SW 1271 (cell line): ENCODE measurements around the gene HBS1L.

Experiments used
- DNase-seq, 2 experiments: peaks; one replicate each; lab custom pipeline; 2025; lab: John Stamatoyannopoulos, UW

HBS1L gene

DNA sequence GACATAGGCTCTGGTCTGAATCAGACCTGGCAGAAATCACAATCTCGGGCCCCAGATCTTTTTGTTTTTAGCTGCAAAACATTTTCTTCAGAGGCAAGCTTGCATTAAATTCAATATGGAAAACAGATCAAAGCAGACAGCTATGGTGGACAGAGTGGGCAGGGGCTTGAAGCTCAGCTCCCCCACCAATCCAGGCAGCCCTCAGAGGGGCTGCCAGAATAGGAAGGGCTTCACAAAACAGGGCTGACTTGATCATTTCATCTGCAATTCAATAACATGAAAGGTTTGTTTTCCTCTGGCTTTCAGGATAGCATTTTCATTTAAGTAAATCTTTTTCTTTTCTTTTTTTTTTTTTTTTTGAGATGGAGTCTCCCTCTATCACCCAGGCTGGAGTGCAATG lies 55.5 kb downstream of the HBS1L start:
- DNase-seq, result no peak

DNA sequence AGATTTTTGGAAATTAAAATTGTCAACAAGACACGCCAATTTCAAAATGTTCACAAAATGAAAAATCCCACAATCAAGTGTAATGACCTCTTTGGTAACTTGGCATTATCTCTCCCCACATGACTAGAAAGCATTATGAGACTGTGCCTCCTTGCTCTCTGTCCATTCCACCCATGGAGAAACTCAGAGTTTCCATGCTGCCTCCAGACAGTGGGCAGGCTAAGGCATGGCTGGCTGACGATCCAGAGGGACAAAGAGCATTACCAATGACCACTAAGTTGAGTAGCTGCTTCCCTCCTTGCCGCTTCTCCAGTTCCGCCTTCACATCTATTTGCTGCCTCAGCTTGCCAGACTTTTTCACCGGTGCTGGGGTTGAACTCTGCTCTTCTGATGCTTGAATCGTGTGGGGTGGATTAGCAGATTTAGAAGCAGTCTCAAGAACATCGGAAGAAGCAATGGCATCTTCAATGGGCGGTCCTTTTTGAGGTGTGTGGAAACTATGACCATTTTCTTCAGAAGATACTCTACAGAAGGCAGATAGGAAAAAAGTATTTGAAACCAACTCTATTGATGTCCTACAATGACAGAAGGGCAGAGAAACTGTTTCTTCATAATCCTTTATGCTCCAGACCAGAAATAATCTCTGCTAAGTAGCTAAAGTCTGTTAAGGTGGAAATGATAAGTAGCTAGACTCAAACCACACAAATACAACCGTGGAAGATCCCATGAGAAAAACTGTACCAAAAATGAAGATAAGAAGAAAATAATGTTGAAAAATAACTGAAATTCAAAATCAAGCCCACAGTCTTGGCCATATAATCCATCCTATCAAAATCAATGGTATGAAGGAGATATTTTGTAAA lies 57.3 kb downstream of the HBS1L start:
- no peak for DNase-seq

DNA sequence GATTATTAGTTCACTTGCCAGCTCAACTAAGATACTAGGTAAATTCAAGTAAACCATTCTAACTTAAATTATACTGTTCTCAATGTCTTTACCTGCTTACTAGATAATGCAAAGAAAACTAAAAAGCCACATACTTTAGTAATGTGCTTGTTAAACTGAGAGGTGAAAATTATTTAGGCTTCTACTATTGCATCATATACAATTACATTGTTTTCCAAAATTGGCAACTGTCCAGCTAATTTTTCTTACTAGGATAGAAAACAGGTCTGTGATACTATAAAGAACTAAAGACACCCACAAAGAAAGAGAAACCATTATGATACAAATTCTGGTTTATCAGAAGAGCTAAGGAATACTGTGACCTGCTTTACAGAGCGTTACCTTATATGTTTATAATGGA lies 59.1 kb downstream of the HBS1L start:
- DNase-seq, result no peak

DNA sequence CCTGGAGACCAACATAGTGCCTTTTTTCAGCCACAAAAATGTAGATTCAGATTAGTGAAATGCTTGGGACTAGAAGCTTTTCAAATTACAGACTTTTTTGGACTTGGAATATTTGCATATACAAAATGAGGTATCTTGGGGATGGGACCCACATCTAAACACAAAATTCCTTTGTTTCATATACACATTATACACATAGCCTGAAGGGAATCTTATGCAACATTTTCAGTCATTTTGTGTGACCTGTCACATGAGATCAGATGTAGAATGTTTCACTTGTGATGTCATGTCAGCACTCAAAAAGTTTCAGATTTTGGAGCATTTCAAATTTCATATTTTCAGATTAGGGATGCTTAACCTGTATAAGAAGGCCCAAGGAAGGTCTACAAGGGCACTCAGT lies 60.2 kb downstream of the HBS1L start:
- no peak for DNase-seq

DNA sequence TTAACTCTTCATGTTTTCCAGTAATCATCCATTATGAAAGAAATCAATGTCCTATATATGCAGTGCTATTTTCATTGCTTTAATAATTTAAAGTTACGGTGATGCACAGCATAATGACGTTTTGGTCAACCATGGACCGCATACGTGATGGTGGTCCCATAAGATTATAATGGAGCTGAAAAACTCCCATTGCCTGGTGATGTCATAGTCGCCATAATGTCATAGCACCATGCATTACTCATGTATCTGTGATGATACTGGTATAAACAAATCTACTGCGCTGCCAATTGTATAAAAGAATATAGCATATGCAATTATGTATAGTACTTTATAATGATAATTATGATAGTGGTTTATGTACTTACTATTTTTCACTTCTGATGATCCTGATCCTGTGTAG lies 62.5 kb downstream of the HBS1L start:
- DNase-seq, result no peak

DNA sequence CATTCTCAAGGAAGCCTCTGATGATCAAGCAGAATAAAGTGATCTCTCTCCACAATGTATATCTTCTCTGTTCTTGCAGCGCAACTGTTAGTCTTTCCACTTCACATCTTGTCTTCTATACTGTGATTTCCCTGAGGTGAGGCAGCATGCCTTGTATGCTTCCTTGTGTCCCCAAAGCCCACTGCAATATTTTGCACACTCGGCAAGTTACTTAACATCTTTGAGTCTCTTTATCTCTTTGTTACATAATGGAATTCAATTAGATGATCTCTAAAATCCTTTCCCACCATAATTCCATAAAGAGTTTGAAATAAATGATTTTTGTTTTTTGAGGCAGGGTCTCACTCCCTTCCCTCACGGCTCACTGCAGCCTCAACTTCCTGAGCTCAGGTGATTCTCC lies 64.4 kb downstream of the HBS1L start:
- no peak for DNase-seq

DNA sequence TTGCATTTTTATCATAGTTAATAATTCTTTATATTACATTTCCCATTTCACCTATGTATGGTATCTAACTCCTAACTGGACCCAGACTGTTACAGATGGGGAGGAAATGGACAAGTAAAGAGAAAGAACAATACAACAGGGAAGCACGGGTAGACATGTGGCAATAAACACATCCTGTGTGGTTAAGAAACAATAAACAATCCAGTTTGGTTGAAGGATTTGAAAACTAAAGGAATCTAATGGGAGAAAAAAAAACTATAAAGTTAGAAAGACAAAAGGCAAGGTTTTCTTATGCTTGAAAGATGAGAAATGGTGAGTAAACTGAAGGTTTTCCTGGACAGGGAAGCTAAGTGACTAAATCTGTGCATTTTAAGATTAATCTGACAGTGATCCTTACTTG lies 69.8 kb downstream of the HBS1L start:
- no peak for DNase-seq

DNA sequence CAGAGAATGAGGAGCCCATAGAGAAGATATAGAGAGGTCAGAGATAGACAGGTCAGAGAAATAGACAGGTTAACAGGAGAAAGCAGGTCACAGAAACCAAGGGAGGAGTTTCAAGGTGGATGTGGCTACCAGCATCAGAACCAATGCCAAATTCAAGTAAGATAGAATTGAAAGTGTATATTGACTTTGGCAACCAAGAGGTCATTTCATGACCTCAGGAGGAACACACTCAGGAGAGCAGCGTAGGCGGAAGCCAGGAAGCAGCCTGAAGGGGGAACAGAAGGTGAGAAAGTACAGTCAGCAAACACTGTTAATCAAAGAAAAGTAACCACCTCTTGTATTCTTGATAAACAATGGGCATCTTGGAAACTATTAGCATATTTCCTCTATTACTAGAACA lies 70.8 kb downstream of the HBS1L start:
- DNase-seq, result no peak

DNA sequence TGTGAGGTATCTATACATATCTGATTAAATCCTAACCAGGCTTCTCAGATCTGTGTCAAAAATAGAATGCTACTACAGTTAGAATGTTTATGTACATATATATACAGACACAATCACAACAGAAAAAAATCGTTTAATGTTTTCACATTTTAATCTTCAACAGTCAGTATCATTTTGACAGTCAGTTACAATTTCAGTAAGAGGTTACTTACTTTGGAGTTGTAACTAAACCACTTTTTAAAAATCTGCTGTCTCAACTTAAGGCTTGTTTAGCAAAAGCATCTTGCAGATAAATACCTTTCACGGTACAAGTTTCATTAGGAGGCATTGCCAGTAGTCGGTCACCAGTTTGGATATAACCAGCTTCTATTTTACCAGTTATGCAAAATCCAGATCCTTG lies 72.5 kb downstream of the HBS1L start:
- no peak for DNase-seq

DNA sequence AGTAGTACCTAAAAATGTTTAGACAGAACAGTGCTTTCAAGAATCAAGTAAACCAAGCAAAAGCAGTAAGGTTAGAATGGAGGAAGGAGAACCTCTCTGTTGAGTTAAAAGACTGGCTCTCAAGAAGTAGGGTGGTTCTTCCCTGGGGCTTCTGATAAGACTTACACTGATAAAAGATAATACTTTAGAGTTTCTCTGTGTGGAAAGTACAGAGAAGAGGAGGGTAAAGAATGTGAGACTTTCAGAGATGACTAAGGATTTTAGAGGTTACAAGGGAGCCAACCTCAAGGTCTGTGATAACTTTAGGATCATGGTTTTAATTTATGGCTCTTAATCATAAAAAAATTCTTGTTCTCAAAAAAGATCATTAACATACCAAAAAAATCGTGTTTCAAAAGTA lies 73.8 kb downstream of the HBS1L start:
- no peak for DNase-seq

DNA sequence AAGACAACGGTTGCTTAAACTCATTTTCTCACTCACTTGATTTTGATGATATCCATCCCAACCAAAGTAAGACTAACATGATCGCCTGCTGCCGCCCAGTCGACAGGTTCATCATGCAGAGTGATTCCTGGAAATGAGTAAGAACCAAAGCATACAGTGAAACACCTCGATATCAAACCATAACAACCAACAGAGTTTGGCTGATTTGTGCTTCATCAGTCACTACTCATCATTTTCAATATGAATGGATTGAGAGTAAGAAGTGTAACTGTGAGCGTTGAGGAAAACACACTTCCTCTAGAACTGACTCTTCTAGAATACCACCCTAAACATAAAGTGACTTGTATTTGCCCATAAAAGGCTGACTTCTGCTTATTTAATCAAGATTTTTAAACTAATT lies 75.5 kb downstream of the HBS1L start:
- no peak for DNase-seq

DNA sequence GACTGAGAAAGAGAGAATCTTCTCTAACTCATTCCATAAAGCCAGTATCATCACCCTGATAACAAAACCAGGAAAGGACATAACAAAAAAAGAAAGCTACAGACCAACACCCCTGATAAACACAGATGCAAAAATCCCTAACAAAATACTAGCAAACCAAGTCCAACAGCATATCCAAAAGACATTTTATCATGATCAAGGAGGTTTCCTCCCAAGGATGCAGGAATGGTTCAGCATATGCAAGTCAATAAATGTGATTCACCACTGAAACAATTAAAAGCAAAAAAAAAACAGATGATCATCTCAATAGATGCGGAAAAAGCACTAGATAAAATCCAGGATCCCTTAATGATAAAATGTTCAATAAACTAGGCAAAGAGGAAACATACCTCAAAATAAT lies 80.3 kb downstream of the HBS1L start:
- no peak for DNase-seq

DNA sequence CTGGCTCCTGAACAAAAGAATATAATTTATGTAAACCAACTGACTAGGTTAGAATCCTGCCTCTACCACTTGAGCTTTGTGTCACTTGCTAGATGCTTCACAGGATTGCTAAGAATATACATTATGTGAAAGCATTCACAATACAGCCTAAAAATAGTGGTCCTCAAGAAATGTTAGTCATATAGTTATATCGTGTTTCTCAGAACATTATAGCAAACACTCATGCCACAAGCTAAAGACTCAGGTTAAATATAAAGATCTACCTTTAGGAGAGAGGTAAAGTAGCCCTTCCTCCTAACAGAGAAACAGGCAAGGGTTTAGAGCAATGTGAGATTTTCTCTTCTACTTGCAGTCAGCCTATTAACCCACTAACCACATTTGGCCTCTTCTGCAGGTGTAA lies 86.9 kb downstream of the HBS1L start:
- DNase-seq, result no peak

DNA sequence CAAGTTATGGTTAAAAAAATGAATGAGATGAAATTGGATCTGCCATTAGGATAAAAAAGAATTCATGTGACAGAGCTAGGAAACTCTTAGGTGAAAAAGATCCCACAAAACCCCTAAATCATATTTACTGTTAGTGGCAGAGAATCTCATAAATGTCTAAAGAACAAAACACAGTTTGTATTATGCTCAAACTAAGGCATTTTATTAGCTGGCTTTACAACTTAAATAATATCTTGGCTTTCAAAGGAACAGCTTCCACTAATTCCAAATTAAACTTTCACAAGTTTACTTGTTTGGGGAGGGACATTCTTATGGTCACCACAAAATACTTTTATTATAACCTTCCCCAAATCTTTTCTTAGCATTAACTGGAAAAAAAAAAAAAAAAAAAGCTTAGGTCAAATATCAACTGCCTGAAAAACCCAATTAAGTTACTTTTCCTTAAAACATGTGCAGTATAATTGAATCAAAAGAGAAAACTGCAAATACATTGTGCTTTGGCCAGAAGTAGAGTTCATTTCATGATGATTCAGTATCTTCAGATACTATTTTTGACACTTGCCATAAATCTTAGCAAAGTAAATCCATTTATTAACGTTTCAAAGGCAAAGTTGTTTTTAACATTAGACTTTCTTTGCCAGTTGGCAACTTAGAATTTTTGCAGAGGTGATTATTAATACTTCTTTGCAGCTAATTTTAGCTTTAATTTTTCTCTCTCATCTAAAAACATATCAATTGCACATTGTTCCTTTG lies 90.0 kb downstream of the HBS1L start:
- no peak for DNase-seq

DNA sequence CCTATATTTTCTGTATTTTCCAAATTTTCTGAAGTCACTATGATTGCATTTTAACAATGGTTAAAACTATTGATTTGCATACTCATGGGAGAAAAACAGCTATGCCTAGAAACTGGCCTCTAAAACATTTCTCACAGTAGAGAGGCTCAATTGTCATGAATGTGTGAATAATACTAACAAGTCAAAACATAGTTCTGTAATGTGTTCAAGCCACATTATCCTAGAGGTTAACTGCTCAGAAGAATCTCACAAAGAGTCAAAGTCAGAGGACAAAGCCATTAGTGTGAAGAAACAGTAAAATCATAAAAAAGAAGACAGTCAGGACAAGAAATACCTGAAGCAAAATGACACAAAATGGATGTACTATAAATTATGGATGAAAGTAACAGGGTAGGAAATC lies 92.2 kb downstream of the HBS1L start:
- DNase-seq, result no peak

DNA sequence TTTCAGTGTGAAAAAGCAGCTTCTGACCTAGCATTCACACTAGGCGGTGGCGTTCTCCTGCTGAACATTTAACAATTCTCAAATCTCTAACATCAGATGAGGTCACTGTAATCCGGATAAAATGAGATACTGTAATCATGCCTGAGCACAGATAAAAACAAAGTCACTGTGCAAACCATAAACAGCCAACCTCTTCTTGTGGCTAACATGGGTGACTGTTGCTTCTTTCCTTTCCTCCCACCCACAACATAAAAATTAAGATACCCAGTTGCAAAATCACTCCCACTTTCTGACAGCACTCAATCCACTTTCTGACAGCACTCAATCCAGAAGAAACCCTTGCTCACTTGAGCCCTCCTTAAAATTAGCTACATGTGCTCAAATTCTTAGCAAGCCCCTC lies 93.3 kb downstream of the HBS1L start:
- no peak for DNase-seq

DNA sequence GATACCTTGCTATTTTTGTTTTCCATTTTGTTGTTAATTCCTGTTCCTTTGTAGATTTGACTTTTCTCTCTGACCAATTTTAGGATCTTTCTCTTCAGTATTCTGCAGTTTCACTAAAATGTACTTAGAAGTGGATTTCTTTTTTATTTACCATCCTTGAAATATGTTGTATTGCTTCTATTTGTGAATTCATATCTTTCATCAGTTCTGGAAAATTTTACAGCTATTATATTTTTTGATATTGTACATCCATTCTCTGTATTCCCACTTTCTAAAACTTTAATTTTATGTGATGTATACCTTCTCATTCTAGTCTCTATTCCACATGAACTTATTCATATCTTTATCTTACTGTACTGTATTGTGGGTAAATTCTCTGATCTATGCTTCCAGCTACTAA lies 95.0 kb downstream of the HBS1L start:
- DNase-seq, result no peak

DNA sequence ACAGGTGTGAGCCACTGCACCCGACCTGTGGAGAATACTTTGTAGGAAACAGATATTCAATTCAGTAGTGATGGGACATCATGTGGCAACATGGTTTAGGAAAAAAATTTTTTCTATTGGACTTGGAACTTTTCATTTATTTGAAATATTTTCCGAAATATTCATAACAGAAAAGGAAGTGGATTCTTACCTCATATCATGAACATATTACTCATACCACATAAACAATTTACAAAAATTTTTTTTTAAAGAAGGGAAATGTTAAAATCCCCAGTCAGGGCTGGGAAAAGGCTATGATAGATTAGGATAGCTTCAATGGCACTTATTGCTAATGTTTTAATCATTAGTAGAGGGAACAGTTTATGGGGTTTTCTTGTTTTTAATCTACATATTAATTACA lies 97.9 kb downstream of the HBS1L start:
- no peak for DNase-seq

DNA sequence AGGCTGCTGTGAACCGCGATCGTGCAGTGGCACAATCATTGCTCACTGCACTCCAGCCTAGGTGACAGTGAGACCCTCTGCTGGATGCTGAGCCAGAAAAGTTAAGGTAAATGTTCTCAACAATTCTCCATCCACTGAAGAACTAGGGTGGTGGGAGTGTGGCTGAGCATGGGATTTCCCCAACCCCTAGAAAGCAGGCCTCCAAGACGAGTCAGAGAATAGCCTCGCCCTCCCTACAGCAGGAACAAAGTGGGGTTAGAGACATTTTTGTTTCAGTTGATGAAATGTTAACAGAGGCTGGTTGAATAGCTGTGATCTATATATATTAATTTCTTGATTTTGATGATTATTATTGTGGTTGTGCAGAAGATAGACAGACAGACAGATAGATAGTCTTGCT lies 98.6 kb downstream of the HBS1L start:
- DNase-seq, result no peak

DNA sequence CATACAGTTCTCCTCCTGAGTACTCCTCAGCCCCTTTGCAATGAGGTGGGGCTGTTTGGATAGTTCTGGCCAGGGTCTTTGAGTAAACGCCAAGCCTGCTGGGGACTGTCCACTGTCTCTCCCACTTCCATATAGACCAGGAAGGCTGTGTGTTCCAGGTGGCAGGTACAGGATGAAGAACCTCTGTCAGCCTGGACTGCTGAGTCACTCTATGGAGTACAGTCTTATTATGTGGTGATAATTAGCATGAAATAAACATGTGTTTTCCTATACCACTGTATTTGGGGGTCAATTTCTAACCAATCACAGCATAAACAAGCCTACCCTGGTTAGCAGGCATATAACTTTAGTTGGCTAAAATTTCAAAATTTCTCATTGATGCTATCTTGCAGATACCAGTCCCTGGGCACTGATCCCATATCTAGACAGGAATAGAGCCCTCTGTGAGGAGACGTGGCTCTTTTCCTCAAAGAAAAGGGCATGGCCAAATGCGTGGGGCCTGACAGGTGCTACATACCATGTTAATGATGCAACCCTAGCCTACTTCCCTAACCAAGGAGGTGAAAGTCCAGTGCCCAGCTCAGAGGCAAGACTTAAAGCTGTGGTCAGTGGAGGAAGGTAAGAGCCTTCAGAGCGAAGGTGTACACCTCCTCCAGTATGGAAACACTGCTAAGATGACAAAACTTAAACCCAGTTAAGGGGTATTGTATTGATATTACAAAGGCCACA lies 100.2 kb downstream of the HBS1L start:
- DNase-seq, result no peak

DNA sequence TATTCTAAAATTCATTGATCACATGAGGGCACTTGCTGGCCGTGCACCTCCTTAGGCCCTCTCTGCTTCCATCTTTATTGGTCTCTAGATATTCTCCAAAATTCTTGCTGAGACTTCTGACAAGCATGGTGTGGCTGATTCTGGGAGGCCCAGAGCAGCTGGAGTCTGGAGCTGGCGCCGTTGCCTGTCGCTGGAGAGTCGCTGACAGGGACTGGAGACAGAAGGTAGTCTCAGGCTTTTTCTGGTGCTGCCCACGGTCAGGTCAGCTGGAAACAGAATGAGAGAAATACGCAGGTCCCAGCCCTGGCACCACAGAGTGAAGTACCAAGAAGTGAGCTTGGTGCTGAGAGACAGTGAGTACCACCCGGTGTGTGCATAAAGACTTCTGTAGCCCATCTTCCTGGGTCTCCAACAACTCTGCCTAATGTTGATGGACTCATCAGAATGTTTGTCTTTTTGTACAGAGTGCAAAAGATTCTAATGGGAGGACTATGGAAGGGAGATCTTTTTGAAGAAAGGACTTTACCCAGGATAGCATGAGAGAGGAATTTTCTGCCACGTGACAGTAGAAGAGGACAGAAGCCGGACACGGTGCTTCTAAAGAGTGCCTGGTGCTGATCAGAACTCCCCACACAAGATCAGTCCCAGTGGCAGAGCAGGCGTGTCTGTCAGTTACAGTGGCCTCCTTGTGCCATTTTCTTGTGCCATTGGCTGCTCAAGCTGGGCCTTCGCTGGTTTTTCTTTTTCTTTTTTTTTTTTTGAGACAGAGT lies 102.9 kb downstream of the HBS1L start:
- no peak for DNase-seq

DNA sequence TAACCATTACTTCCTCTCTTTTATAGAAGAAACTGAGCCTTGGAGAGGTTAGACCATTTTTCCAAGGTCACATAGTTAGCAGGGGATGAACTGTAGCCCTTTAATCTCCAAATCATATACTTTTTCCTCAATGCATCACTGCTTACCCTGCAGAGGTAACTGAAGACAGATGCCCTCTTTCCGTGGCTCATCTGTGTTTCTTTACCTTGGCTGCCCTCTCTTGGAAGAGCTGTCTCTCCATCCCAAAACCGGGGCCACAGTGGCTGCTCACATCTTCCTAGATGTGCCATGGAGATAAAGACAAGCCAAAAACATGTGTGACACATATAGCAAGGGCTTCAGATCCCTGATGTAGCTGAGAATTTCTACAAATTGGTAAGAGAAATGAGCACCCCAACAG lies 104.1 kb downstream of the HBS1L start:
- no peak for DNase-seq
